Tibial nerve (tissue), 4 donors: ENCODE results near the gene ITGB7.

Source experiments
- CTCF ChIP-seq, 5 experiments: fragments of 200-600 bp in 3 of 5; fragments of 450-650 bp in 2 of 5; sonication (generic) in 3 of 5; IDR thresholded peaks; one replicate each; pipeline ENCODE4 v1.5.1; 2016 to 2019; ENCODE audit warnings: antibody characterized with exemption in 5 of 5, mild to moderate bottlenecking in 3 of 5, moderate library complexity in 2 of 5
- EP300 ChIP-seq, 2 donors: sonication (generic); formaldehyde crosslinking; IDR thresholded peaks; one replicate each; pipeline ENCODE4 v1.6.1; 2017; ENCODE audit warnings: antibody characterized with exemption in 2 of 2, mild to moderate bottlenecking in 1 of 2
- POLR2A ChIP-seq, 2 donors: fragments of 450-650 bp; IDR thresholded peaks; one replicate each; pipeline ENCODE4 v1.6.1; 2017; ENCODE audit warnings: antibody characterized with exemption in 2 of 2, mild to moderate bottlenecking in 2 of 2, moderate library complexity in 2 of 2

GRCh38 chr12:53185582-53186153 lies 21.4 kb downstream of the ITGB7 start:
- no peak for TF ChIP-seq CTCF (IDR thresholded peaks at IDR 0.05)
- no peak for TF ChIP-seq EP300 (IDR thresholded peaks at IDR 0.05)
- TF ChIP-seq POLR2A (IDR thresholded peaks at IDR 0.05), result no peak
